Measurements from ENCODE around the gene PSMC3IP.
A peak's percentile ranks its signal among the peaks of the same experiment; 100 is the strongest.
"Not testable (repeated sequence)": the region's sequence is repeated elsewhere in the genome, so short reads cannot be mapped to it uniquely, and the experiment has no call there.

The PSMC3IP gene

DNA sequence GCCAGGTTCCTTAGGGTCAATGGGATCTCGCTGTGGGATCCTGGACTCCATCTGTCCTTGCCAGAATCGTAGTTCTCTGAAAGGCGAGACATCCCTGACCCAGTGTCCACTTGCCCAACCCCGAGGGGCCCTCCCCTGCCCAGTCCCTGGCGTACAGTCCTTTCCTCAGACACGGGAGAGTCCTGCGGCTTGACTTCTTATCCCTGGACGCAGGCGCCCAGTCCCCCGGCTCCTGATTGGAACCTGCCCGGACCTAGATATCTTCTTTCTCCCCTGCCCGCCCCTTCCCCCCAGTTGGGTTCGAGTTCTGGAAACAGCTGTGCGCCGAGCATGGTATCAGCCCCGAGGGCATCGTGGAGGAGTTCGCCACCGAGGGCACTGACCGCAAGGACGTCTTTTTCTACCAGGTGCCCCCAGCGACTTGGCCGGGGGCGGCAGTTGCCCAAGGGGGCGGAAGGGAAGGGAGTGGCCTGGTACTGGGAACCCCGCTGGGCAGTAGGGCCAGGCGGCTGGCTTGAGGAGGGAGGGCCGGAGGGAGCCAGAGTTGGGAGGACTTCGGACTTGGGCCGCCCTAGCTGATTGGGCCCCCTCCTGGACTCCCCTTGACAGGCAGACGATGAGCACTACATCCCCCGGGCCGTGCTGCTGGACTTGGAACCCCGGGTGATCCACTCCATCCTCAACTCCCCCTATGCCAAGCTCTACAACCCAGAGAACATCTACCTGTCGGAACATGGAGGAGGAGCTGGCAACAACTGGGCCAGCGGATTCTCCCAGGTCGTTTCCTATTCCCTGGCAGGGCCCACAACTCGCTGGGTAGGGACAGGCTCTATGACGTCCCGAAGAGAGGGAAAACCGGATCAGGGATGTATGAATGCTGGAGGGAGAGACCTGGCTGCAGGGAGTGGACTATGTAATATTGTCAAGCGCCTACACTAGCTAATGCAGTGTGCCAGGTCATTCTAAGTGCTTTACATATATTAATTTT lies 32.6 kb upstream of the PSMC3IP start:
- Histone ChIP-seq H3K4me3 (ENCODE audit: low read depth in 1 of 2, low read length in 2 of 2) (peak overlapping the region; percentile 98), H3K4me1 (ENCODE audit: control insufficient read depth in 1 of 2, insufficient read depth in 2 of 2, low read length in 2 of 2) (peaks cover 18 to 22% of the 10 kb centered on the region in 2 donors), H3K36me3 (ENCODE audit: control insufficient read depth in 1 of 2, insufficient read depth in 2 of 2, low read length in 2 of 2) (peaks cover 15 to 32% of the 10 kb centered on the region in 2 donors), H3K9ac (ENCODE audit: low read depth in 1 of 2, low read length in 2 of 2) (peak overlapping the region; percentile 77 to 93), H3K27ac (ENCODE audit: low read depth, low read length) (peak overlapping the region; percentile 30)
- H3K9me3 ChIP-seq (ENCODE audit: control insufficient read depth in 1 of 2, low read length in 2 of 2); H3K27me3 ChIP-seq (ENCODE audit: control insufficient read depth in 1 of 2, insufficient read depth in 2 of 2, low read length in 2 of 2): not testable (repeated sequence)

DNA sequence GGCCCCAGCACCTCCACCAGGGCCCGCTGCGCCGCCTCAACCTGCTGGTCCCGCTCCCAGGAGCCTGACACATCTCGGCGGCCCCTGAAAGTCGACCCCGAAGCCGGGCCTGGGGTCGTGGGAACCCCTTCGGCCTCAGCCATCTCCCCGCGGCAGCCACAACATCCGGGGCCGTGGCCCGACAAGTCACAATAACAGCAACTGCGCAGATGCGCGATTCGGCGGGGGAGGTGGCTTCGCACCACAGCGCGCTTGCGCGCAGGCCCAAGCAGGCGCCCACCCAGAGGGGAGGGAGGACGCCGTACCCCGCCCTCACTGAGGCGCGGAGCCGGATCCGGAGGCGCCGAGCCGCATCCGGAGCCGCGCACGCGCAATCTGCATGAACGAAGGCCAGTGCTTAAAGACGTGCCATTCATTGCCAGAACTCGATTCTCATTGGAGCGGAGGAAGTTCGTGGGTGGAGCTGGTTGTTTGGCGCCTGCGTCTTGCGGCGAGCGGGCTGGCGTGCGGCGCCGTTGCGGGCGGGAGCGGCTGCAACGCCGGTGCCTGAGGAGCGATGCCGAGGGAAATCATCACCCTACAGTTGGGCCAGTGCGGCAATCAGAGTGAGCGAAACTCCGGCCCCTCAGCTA lies 31.8 kb upstream of the PSMC3IP start, which contains the start of the genes RETREG3 and TUBG1:
TSS of gene RETREG3 (minus strand) at position 193 of the 632 bp plus-strand sequence. CDS start at position 143, 50 bp downstream.
TSS of gene TUBG1 (plus strand) at position 502 of the 632 bp plus-strand sequence. CDS start at position 557, 55 bp downstream.
- H3K27ac ChIP-seq (ENCODE audit: low read depth, low read length): peak within 1 kb of the TSS; percentile 82
- peaks cover 9 to 25% of the 10 kb centered on the region in 2 donors for H3K36me3 ChIP-seq (ENCODE audit: control insufficient read depth in 1 of 2, insufficient read depth in 2 of 2, low read length in 2 of 2)
- H3K9me3 ChIP-seq (ENCODE audit: control insufficient read depth in 1 of 2, low read length in 2 of 2): no peaks in the 10 kb centered on the region
- no peaks in the 10 kb centered on the region for H3K27me3 ChIP-seq (ENCODE audit: control insufficient read depth in 1 of 2, insufficient read depth in 2 of 2, low read length in 2 of 2)
- H3K4me3 ChIP-seq (ENCODE audit: low read depth in 1 of 2, low read length in 2 of 2): peak within 1 kb of the TSS; percentile 98
- H3K9ac ChIP-seq (ENCODE audit: low read depth in 1 of 2, low read length in 2 of 2): peak within 1 kb of the TSS; percentile 93 to 96
- H3K4me1 ChIP-seq (ENCODE audit: control insufficient read depth in 1 of 2, insufficient read depth in 2 of 2, low read length in 2 of 2): peaks cover 22% of the 10 kb centered on the region in 2 donors

GRCh38 chr17:42608305-42609181 lies 31.0 kb upstream of the PSMC3IP start:
- peak overlapping the region; percentile 82 for H3K27ac ChIP-seq (ENCODE audit: low read depth, low read length)
- peak overlapping the region; percentile 82 to 98 for H3K4me3 ChIP-seq (ENCODE audit: low read depth in 1 of 2, low read length in 2 of 2)
- H3K9me3 ChIP-seq (ENCODE audit: control insufficient read depth in 1 of 2, low read length in 2 of 2): no peaks in the 10 kb centered on the region
- H3K36me3 ChIP-seq (ENCODE audit: control insufficient read depth in 1 of 2, insufficient read depth in 2 of 2, low read length in 2 of 2): peaks cover 6 to 19% of the 10 kb centered on the region in 2 donors
- H3K27me3 ChIP-seq (ENCODE audit: control insufficient read depth in 1 of 2, insufficient read depth in 2 of 2, low read length in 2 of 2): no peaks in the 10 kb centered on the region
- H3K4me1 ChIP-seq (ENCODE audit: control insufficient read depth in 1 of 2, insufficient read depth in 2 of 2, low read length in 2 of 2): peaks cover 22% of the 10 kb centered on the region in 2 donors
- peak overlapping the region; percentile 93 to 96 for H3K9ac ChIP-seq (ENCODE audit: low read depth in 1 of 2, low read length in 2 of 2)

DNA sequence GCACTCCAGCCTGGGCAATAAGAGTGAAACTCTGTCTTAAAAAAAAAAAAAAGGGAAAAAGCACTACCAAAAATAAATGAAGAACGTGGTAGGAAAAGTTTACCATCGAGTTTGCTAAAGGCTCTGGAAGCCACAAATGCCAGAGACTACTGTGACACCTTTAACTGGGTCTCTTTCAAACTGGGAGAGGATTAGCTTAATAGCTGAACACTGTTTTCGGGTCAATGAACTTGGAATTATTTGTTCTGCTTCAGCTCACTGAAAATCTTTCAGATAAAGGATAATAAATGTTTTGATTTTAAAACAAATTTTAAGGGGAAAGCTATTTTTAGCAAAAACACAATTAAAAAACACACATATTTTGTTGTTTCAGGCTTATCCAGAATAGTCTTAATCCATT lies 30.2 kb upstream of the PSMC3IP start:
- Histone ChIP-seq H3K9me3 (ENCODE audit: control insufficient read depth in 1 of 2, low read length in 2 of 2) (no peaks in the 10 kb centered on the region), H3K4me1 (ENCODE audit: control insufficient read depth in 1 of 2, insufficient read depth in 2 of 2, low read length in 2 of 2) (peaks cover 22% of the 10 kb centered on the region in 2 donors), H3K36me3 (ENCODE audit: control insufficient read depth in 1 of 2, insufficient read depth in 2 of 2, low read length in 2 of 2) (peaks cover 10 to 15% of the 10 kb centered on the region in 2 donors)

DNA sequence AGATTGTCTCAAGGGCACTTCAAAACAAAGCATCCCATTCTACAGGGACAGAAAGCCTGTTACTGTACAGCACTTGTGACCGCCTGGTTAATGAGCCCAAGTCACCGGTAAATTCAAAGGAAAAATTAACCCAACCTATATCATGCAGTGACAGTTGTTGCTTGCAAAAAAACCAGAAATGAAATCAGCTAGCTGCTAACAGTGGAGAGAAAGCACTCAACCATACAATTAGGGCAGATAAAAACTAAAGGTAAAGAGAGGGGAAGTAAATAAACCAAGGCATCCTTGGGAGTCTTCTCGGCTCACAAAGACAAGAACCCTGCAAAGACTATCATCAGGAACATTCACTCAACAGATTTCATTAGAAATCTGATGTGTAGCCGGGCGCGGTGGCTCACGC lies 25.8 kb upstream of the PSMC3IP start:
- Histone ChIP-seq H3K27ac (ENCODE audit: low read depth, low read length) (no peak overlapping the region), H3K4me3 (ENCODE audit: low read depth in 1 of 2, low read length in 2 of 2) (no peak overlapping the region), H3K4me1 (ENCODE audit: control insufficient read depth in 1 of 2, insufficient read depth in 2 of 2, low read length in 2 of 2) (peaks cover 16 to 17% of the 10 kb centered on the region in 2 donors), H3K9me3 (ENCODE audit: control insufficient read depth in 1 of 2, low read length in 2 of 2) (no peaks in the 10 kb centered on the region), H3K36me3 (ENCODE audit: control insufficient read depth in 1 of 2, insufficient read depth in 2 of 2, low read length in 2 of 2) (peaks cover 4 to 7% of the 10 kb centered on the region in 2 donors), H3K9ac (ENCODE audit: low read depth in 1 of 2, low read length in 2 of 2) (no peak overlapping the region), H3K27me3 (ENCODE audit: control insufficient read depth in 1 of 2, insufficient read depth in 2 of 2, low read length in 2 of 2) (no peaks in the 10 kb centered on the region)

More for the DNA sequence above, 30.2 kb upstream of the PSMC3IP start:
- Histone ChIP-seq H3K27ac (ENCODE audit: low read depth, low read length) (no peak overlapping the region), H3K27me3 (ENCODE audit: control insufficient read depth in 1 of 2, insufficient read depth in 2 of 2, low read length in 2 of 2) (no peaks in the 10 kb centered on the region), H3K4me3 (ENCODE audit: low read depth in 1 of 2, low read length in 2 of 2) (peak overlapping the region; percentile 82 to 98), H3K9ac (ENCODE audit: low read depth in 1 of 2, low read length in 2 of 2) (peak overlapping the region; percentile 93 to 96)

- Histone ChIP-seq H3K27me3 (ENCODE audit: control insufficient read depth in 1 of 2, insufficient read depth in 2 of 2, low read length in 2 of 2) (no peaks in the 10 kb centered on the region), H3K4me1 (ENCODE audit: control insufficient read depth in 1 of 2, insufficient read depth in 2 of 2, low read length in 2 of 2) (no peaks in the 10 kb centered on the region), H3K9me3 (ENCODE audit: control insufficient read depth in 1 of 2, low read length in 2 of 2) (no peaks in the 10 kb centered on the region), H3K9ac (ENCODE audit: low read depth in 1 of 2, low read length in 2 of 2) (no peak overlapping the region), H3K4me3 (ENCODE audit: low read depth in 1 of 2, low read length in 2 of 2) (no peak overlapping the region), H3K36me3 (ENCODE audit: control insufficient read depth in 1 of 2, insufficient read depth in 2 of 2, low read length in 2 of 2) (peaks cover 3 to 4% of the 10 kb centered on the region in 2 donors), H3K27ac (ENCODE audit: low read depth, low read length) (no peak overlapping the region)
These were observed 21.4 kb upstream of the PSMC3IP start for GRCh38 chr17:42598905-42599304.

GRCh38 chr17:42596386-42596785 lies 18.9 kb upstream of the PSMC3IP start:
- no peak overlapping the region for H3K9ac ChIP-seq (ENCODE audit: low read depth in 1 of 2, low read length in 2 of 2)
- peaks cover 0 to 7% of the 10 kb centered on the region in 2 donors for H3K36me3 ChIP-seq (ENCODE audit: control insufficient read depth in 1 of 2, insufficient read depth in 2 of 2, low read length in 2 of 2)
- H3K4me3 ChIP-seq (ENCODE audit: low read depth in 1 of 2, low read length in 2 of 2): no peak overlapping the region
- no peaks in the 10 kb centered on the region for H3K4me1 ChIP-seq (ENCODE audit: control insufficient read depth in 1 of 2, insufficient read depth in 2 of 2, low read length in 2 of 2)
- H3K9me3 ChIP-seq (ENCODE audit: control insufficient read depth in 1 of 2, low read length in 2 of 2): no peaks in the 10 kb centered on the region
- no peak overlapping the region for H3K27ac ChIP-seq (ENCODE audit: low read depth, low read length)
- no peaks in the 10 kb centered on the region for H3K27me3 ChIP-seq (ENCODE audit: control insufficient read depth in 1 of 2, insufficient read depth in 2 of 2, low read length in 2 of 2)

DNA sequence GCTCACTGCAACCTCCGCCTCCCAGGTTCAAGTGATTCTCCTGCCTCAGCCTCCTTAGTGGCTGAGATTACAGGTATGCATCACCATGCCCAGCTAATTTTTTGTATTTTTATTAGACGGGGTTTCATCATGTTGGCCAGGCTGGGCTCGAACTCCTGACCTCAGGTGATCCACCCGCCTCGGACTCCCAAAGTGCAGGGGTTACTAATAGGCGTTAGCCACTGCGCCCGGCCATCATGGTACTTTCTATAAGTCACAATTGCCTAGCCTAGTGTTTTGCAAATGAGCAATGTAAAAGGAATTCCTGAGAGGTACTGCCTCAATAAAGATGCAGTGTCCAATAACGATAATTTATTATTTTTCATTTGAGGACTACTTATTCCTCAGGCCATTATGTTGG lies 13.9 kb upstream of the PSMC3IP start:
- no peaks in the 10 kb centered on the region for H3K9me3 ChIP-seq (ENCODE audit: control insufficient read depth in 1 of 2, low read length in 2 of 2)

GRCh38 chr17:42590886-42591285 lies 13.4 kb upstream of the PSMC3IP start:
- peaks cover 10 to 60% of the 10 kb centered on the region in 2 donors for H3K36me3 ChIP-seq (ENCODE audit: control insufficient read depth in 1 of 2, insufficient read depth in 2 of 2, low read length in 2 of 2)

More for the DNA sequence above, 13.9 kb upstream of the PSMC3IP start:
- Histone ChIP-seq H3K27ac (ENCODE audit: low read depth, low read length) (no peak overlapping the region), H3K4me1 (ENCODE audit: control insufficient read depth in 1 of 2, insufficient read depth in 2 of 2, low read length in 2 of 2) (peaks cover 0 to 4% of the 10 kb centered on the region in 2 donors), H3K27me3 (ENCODE audit: control insufficient read depth in 1 of 2, insufficient read depth in 2 of 2, low read length in 2 of 2) (no peaks in the 10 kb centered on the region), H3K36me3 (ENCODE audit: control insufficient read depth in 1 of 2, insufficient read depth in 2 of 2, low read length in 2 of 2) (peaks cover 10 to 55% of the 10 kb centered on the region in 2 donors), H3K9ac (ENCODE audit: low read depth in 1 of 2, low read length in 2 of 2) (no peak overlapping the region), H3K4me3 (ENCODE audit: low read depth in 1 of 2, low read length in 2 of 2) (no peak overlapping the region)

More at GRCh38 chr17:42590886-42591285, 13.4 kb upstream of the PSMC3IP start:
- Histone ChIP-seq H3K27ac (ENCODE audit: low read depth, low read length) (no peak overlapping the region), H3K27me3 (ENCODE audit: control insufficient read depth in 1 of 2, insufficient read depth in 2 of 2, low read length in 2 of 2) (no peaks in the 10 kb centered on the region), H3K4me3 (ENCODE audit: low read depth in 1 of 2, low read length in 2 of 2) (no peak overlapping the region), H3K4me1 (ENCODE audit: control insufficient read depth in 1 of 2, insufficient read depth in 2 of 2, low read length in 2 of 2) (peaks cover 0 to 9% of the 10 kb centered on the region in 2 donors), H3K9ac (ENCODE audit: low read depth in 1 of 2, low read length in 2 of 2) (no peak overlapping the region), H3K9me3 (ENCODE audit: control insufficient read depth in 1 of 2, low read length in 2 of 2) (no peaks in the 10 kb centered on the region)

Data from duodenal mucosa (tissue), 2 donors.